ENCODE data around the gene SCO1.

The SCO1 gene

DNA sequence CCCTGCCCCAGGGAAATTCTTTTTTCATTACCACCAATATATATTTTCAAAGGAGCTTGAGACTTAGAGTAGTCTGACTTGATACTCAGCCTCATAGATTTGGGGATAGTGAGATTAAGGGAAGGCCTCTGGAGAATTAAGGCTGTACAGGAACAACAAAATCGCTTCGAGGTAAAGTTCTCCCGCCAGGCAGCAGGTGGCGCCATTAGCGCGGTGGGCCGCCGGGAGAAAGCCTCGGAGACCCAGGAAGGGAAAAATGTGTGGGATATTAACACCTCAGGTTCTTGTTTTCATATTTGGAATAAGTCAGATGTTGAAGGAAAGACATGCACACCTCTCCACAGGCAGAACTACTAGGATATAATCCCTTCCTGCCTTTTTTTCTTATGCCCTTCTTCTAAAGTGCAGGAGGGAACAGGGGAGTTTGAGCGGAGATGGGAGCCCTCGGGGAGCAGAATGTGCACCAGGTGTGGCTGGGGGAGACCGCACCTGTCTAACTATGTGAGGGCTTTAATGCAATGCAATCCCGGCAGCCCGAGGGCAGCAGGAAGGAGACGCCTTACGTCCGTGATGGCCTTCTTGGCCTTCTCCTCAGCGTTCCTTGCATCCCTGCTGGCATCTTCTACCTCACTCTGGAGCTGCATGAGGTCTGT, 66.2 kb downstream of the SCO1 start:
- Histone ChIP-seq H3K4me2 (ENCODE audit: insufficient read depth, low read length) (no peak overlapping the region), H3K27ac (ENCODE audit: low read length) (no peak overlapping the region), H4K20me1 (ENCODE audit: insufficient read depth, low read length) (no peaks in the 10 kb centered on the region; the same call in 1 of the 2 replicates), H3K27me3 (ENCODE audit: insufficient read depth, low read length, poor library complexity) (no peaks in the 10 kb centered on the region), H3K4me3 (ENCODE audit: low read depth in 1 of 2, low read length in 2 of 2) (no peak overlapping the region), H3K9ac (ENCODE audit: low read depth, low read length) (no peak overlapping the region), H2AFZ (ENCODE audit: low read depth, low read length) (no peak overlapping the region), H3K79me2 (ENCODE audit: insufficient read depth, low read length) (no peaks in the 10 kb centered on the region), H3K4me1 (ENCODE audit: insufficient read depth, low read length) (no peaks in the 10 kb centered on the region), H3K9me3 (ENCODE audit: insufficient read depth, low read length, severe bottlenecking) (no peaks in the 10 kb centered on the region), H3K36me3 (ENCODE audit: insufficient read depth, low read length) (peaks cover 9% of the 10 kb centered on the region; the same call in 1 of the 2 replicates)
- ATAC-seq (ENCODE audit: insufficient read depth, low read depth), result no peak
- TF ChIP-seq, protein P1, sequence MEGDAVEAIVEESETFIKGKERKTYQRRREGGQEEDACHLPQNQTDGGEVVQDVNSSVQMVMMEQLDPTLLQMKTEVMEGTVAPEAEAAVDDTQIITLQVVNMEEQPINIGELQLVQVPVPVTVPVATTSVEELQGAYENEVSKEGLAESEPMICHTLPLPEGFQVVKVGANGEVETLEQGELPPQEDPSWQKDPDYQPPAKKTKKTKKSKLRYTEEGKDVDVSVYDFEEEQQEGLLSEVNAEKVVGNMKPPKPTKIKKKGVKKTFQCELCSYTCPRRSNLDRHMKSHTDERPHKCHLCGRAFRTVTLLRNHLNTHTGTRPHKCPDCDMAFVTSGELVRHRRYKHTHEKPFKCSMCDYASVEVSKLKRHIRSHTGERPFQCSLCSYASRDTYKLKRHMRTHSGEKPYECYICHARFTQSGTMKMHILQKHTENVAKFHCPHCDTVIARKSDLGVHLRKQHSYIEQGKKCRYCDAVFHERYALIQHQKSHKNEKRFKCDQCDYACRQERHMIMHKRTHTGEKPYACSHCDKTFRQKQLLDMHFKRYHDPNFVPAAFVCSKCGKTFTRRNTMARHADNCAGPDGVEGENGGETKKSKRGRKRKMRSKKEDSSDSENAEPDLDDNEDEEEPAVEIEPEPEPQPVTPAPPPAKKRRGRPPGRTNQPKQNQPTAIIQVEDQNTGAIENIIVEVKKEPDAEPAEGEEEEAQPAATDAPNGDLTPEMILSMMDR (IDR thresholded peaks at IDR 0.05; ENCODE audit: borderline replicate concordance, extremely low read depth, low read length, poor library complexity, severe bottlenecking), result peak; percentile 74
- TF ChIP-seq EZH2 (IDR thresholded peaks at IDR 0.05; ENCODE audit: borderline replicate concordance, low read depth, low read length, severe bottlenecking), result no peak
- DNase-seq, result peak; percentile 24

DNA sequence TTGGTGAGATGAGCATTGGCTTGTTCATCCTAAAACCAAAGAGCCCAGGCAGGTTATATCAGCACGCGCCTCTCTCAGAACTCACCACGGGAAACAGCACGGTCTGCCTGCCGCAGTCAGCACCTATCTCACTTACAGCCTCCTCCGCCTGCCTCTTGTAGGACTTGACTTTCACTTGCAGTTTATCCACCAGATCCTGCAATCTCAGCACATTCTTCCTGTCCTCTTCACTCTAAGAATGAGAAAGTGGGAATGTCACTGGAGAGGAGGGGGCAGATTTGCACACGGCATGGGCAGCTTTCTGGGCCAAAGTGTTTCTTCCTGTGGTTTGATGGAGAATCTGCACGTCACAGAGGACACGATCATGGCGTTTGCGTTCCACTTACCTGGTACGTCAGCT, 67.6 kb downstream of the SCO1 start:
- TF ChIP-seq, protein P1 (IDR thresholded peaks at IDR 0.05; ENCODE audit: borderline replicate concordance, extremely low read depth, low read length, poor library complexity, severe bottlenecking), result no peak
- no peak for TF ChIP-seq EZH2 (IDR thresholded peaks at IDR 0.05; ENCODE audit: borderline replicate concordance, low read depth, low read length, severe bottlenecking)
- H3K4me3 ChIP-seq (ENCODE audit: low read depth in 1 of 2, low read length in 2 of 2), result no peak overlapping the region
- H4K20me1 ChIP-seq (ENCODE audit: insufficient read depth, low read length), result no peaks in the 10 kb centered on the region; the same call in 1 of the 2 replicates
- no peak for DNase-seq
- no peak overlapping the region for H3K9ac ChIP-seq (ENCODE audit: low read depth, low read length)
- no peak overlapping the region for H3K27ac ChIP-seq (ENCODE audit: low read length)
- H3K4me2 ChIP-seq (ENCODE audit: insufficient read depth, low read length), result no peak overlapping the region
- peaks cover 9% of the 10 kb centered on the region; the same call in 1 of the 2 replicates for H3K36me3 ChIP-seq (ENCODE audit: insufficient read depth, low read length)
- H3K9me3 ChIP-seq (ENCODE audit: insufficient read depth, low read length, severe bottlenecking), result no peaks in the 10 kb centered on the region
- no peaks in the 10 kb centered on the region for H3K79me2 ChIP-seq (ENCODE audit: insufficient read depth, low read length)
- ATAC-seq (ENCODE audit: insufficient read depth, low read depth), result no peak
- no peak overlapping the region for H2AFZ ChIP-seq (ENCODE audit: low read depth, low read length)
- no peaks in the 10 kb centered on the region for H3K27me3 ChIP-seq (ENCODE audit: insufficient read depth, low read length, poor library complexity)
- H3K4me1 ChIP-seq (ENCODE audit: insufficient read depth, low read length), result no peaks in the 10 kb centered on the region

DNA sequence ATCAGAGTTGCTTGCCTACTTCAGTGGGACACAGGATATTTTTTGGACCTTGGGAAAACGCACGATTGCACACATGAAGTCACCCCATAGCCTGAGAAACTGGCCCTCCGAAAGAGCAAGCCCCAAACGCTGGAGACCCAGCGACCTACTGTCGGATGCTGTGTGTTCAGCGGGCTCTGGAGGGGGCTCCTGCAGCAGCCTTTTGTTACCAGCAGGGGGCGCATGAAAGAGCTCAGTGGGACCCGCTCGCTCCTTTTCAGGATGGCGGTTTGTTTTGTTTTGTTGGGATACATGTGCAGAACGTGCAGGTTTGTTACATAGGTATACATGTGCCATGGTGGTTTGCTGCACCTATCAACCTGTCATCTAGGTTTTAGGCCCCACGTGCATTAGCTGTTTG, 68.6 kb downstream of the SCO1 start:
- TF ChIP-seq, protein P1 (IDR thresholded peaks at IDR 0.05; ENCODE audit: borderline replicate concordance, extremely low read depth, low read length, poor library complexity, severe bottlenecking), result peak; percentile 63
- TF ChIP-seq EZH2 (IDR thresholded peaks at IDR 0.05; ENCODE audit: borderline replicate concordance, low read depth, low read length, severe bottlenecking), result no peak
- Histone ChIP-seq H2AFZ (ENCODE audit: low read depth, low read length) (no peak overlapping the region), H3K27ac (ENCODE audit: low read length) (no peak overlapping the region), H3K4me3 (ENCODE audit: low read depth in 1 of 2, low read length in 2 of 2) (no peak overlapping the region), H3K79me2 (ENCODE audit: insufficient read depth, low read length) (no peaks in the 10 kb centered on the region), H3K27me3 (ENCODE audit: insufficient read depth, low read length, poor library complexity) (no peaks in the 10 kb centered on the region), H3K36me3 (ENCODE audit: insufficient read depth, low read length) (peaks cover 9% of the 10 kb centered on the region; the same call in 1 of the 2 replicates), H3K4me2 (ENCODE audit: insufficient read depth, low read length) (no peak overlapping the region), H3K4me1 (ENCODE audit: insufficient read depth, low read length) (no peaks in the 10 kb centered on the region), H3K9me3 (ENCODE audit: insufficient read depth, low read length, severe bottlenecking) (no peaks in the 10 kb centered on the region), H3K9ac (ENCODE audit: low read depth, low read length) (no peak overlapping the region), H4K20me1 (ENCODE audit: insufficient read depth, low read length) (no peaks in the 10 kb centered on the region; the same call in 1 of the 2 replicates)
- DNase-seq (peak; percentile 24), ATAC-seq (ENCODE audit: insufficient read depth, low read depth) (0 out of 3 replicates have a peak, but pooled peaks have one; percentile 35)

All from DND-41 (cell line).